Activated CD8-positive, alpha-beta memory T cell treated with anti-CD3 and anti-CD28 coated beads, Interleukin-2, amount 50 U/mL, for 24 hours (primary cell): ENCODE measurements around the gene ADAM11.
"Not testable (repeated sequence)": the region's sequence is repeated elsewhere in the genome, so short reads cannot be mapped to it uniquely, and the experiment has no call there.

Experiments used
- DNase-seq: peaks from one replicate; pipeline ENCODE4 v3.0.0-alpha.2; 2020; ENCODE audit errors: extremely low read depth

ADAM11 gene, protein sequence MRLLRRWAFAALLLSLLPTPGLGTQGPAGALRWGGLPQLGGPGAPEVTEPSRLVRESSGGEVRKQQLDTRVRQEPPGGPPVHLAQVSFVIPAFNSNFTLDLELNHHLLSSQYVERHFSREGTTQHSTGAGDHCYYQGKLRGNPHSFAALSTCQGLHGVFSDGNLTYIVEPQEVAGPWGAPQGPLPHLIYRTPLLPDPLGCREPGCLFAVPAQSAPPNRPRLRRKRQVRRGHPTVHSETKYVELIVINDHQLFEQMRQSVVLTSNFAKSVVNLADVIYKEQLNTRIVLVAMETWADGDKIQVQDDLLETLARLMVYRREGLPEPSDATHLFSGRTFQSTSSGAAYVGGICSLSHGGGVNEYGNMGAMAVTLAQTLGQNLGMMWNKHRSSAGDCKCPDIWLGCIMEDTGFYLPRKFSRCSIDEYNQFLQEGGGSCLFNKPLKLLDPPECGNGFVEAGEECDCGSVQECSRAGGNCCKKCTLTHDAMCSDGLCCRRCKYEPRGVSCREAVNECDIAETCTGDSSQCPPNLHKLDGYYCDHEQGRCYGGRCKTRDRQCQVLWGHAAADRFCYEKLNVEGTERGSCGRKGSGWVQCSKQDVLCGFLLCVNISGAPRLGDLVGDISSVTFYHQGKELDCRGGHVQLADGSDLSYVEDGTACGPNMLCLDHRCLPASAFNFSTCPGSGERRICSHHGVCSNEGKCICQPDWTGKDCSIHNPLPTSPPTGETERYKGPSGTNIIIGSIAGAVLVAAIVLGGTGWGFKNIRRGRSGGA

DNA sequence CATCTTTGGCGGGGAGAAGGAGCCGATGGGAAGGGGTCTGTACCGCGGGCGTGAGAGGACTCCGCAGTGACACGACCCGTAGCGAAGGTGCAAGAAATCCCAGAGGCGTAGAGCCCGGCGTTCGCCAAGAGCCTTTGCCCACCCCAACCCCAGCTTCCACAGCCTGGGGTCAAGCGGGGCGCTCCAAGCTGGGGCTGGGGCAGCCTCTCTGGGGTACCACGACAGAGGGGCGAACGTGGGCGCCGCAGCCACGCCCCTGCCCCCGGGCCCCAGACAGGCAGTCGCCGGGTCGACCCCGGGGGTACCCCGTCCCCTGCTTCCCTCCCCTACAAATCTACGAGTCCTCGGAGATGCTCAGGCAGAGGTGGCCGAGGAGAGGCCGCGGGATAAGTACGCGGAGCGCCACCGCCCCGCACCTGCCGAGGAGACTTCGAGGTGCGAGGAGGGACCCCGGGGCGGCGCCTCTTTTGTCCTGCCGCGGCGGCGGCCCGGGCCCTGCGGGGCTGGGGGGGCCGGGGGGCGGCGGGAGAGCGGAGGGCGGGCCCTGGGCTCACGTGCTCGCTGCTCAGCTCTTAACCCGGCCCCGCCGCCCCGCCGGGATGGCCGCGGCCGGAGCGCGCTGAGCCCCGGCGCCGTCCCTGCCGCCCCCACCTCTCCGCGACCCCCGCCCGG is at the start of gene ADAM11:
Gene ADAM11 (plus strand): TSS at position 575 of the 672 bp plus-strand sequence. CDS start 212 bp downstream, outside the sequence.
- DNase-seq, result no peak

DNA sequence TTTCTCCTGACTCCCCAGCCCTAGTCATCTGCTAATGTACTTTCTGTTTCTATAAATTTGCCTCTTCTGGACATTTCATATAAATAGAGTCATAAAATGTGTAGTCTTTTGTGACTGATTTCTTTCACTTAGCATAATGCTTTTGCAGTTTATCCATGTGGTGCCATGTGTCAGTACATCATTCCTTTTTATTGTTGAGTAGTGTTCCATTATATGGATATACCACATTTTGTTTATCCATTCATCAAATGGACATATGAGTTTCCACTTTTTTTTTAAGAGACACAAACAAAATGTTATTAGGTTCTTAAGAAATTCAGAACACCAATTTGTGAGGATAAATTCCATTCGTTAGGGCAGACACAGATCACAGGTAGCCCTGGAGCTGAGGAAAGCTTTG is 39.3 kb upstream of the ADAM11 start:
- no peak for DNase-seq

DNA sequence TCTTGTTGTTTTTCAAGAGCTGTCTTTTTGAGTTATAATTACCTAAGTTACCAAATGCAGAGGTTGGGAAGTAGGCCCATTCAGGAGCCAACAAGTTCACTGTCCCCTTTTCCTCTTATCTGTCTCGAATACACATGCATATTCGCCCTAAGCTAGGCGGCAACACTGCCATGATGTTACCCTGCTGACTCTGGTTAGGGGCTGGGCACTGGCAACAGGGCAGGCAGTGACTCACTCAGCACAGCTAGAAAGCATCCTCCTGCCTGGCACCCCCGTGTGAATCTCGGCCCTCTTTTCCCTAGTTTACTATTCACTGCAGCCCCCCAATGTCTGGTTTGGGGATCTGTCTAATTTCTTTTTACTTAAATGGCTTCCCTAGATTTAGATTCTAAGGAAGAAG is 36.5 kb upstream of the ADAM11 start:
- DNase-seq, result no peak

DNA sequence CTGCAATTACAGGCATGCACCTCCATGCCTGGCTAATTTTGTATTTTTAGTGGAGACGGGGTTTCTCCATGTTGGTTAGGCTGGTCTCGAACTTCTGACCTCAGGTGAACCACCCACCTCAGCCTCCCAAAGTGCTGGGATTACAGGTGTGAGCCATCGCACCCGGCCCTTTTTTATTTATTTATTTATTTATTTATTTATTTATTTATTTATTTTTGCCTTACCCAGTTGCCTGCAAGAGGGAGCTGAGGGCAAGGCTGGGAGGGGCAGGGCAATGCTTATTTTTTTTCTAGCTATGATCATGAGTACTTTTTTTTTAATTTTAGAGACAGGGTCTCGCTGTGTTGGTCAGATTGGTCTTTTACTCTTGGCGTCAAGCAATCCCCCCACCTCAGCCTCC is 32.7 kb upstream of the ADAM11 start:
- not testable (repeated sequence) for DNase-seq

DNA sequence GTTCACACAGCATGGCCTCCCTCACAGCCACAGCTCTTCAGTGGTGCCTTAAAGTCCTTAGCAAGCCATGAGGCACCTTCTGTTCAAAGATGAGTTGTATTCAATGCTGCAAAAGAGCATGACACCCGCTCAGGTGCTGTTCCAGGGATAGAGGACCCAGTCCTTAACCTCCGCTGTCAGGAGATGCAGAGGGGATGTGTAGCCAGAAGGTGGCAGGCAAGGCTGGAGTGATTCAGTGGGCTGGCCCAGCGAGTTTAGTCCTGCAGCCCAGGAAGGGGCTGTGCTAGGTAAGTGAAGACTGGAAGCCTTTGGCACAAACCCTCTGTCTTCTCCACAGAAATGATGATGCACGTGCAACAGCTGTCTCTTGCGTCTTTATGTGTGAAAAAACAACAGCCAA is 25.0 kb upstream of the ADAM11 start:
- no peak for DNase-seq

DNA sequence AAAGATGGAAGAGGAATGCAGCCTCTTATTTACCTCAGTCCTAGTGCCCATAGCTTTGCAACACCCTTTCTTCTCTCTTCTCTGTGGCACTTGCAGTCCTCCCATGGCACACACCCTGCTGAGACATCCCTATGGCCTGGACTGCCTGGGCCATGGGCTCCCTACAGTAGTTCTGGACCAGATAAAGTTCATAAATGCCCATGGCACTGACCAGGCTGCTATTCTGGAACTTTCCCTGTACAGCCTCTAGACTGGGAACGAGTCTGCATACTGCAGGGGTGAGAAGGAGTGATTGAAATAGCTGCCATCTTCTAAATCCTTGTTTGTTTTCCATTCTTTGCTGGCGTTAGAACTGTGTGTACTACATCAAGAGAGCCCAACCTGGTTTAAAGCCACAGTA is 24.5 kb upstream of the ADAM11 start:
- DNase-seq, result no peak

DNA sequence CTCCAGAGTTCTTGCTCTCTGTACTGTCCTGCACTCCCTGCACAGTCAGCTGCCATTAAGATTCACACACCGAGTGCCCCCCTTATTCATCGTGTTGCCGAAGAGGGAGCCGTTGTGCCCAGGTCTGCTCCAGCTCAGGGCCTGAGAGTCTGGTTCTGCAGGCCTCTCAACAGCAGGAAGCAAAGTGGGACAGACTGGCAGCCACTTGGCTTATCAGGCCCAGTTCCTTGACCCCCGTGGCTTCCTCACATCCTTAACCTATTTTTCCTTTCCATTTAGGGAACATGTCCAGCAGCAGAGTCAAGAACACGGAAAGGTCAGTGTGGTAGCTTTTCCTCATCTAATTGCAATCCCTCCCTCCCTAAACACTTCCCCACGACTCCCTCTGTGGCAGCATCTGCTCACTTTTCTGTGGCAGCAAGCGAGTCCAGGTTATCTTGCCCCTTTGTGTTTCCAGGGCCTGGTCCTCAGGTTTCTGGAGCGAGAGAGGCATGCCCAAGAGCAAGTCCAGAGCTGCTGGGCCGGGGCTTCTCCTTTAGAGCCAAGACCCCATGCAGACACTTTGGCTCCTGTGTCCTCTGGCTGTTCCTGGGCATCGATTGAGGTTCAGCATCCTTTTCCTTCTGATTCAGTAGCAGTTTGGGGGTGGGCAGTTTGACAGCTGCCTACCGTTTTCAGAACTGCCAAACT is 22.1 kb upstream of the ADAM11 start:
- no peak for DNase-seq

DNA sequence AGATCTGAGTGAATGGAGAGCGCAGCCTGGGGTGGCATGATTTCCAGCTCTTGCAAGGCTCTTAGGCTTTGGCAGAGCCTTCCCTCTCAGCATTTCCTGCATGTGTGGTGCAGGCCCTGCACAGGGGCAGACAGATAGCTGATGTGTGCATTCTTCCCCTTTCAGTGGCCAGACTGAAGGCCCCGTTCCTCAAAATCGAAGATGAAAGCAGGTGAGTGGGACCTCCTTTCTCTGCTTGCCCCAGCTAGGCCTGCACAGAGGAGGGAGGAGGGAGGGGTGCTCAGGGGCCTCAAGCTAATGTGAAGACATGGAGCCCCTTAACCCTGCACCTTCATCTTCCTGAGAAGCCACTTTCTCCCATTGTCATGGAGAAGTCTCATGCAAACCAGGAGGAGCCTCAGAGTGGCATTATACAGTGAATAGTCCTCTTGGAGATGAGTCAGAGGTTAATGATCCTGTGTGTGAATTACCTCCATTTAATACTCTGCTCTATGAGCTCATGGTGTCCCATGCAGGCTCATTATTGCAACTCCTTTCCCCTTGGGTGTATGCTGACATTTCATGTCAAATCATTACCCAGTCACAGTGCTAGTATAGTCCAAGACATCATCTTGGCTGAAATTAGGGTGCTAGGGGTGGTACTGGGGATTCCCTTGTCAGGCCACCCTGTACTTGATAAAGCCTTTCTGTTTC is 20.4 kb upstream of the ADAM11 start:
- DNase-seq, result no peak

DNA sequence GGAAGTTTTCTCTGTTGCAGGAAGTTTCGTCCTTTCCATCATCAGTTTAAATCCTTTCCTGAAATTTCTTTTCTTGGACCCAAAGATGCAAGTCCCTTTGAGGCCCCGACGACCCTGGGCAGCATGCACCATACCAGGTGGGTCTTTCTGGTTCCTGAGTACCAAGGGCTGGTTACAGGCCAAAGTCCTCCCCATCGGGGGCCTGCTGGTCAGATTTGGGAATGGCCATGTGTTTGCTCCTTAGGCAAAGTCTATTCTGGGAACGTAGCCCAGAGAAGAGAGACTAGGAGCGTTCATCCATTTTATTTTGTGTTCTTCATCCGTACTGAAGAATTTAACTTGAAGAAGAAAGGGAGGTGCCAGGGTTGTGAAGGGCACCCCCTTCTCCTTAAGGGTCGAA is 17.5 kb upstream of the ADAM11 start:
- no peak for DNase-seq

DNA sequence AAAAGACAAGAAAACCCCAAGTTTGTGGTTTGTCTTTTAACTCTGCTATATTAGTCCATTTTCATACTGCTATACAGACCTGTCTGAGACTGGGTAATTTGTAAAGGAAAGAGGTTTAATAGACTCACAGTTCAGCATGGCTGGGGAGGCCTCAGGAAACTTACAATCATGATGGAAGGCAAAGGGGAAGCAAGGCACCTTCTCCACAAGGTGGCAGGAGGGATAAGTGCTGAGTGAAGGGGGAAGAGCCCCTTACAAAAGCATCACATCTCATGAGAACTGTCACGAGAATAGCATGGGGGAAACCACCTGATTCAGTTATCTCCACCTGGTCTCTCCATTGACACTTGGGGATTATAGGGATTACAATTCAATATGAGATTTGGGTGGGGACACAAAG is 13.5 kb upstream of the ADAM11 start:
- no peak for DNase-seq

DNA sequence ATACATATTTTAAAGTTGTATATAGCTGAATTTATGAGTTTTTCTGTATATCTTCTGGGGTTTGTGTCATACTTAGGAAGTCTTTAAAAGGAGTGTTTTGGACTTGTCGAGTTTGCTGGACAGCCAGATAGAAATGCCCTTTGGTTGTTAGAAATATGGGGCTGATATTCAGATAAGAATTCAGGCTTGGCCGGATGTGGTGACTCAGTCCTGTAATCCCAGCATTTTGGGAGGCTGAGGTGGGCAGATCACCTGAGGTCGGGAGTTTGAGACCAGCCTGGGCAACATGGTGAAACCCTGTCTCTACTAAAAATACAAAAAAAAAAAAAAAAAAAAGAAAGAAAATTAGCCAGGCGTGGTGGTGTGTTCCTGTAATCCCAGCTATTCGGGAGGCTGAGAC is 13.1 kb upstream of the ADAM11 start:
- DNase-seq, result not testable (repeated sequence)

DNA sequence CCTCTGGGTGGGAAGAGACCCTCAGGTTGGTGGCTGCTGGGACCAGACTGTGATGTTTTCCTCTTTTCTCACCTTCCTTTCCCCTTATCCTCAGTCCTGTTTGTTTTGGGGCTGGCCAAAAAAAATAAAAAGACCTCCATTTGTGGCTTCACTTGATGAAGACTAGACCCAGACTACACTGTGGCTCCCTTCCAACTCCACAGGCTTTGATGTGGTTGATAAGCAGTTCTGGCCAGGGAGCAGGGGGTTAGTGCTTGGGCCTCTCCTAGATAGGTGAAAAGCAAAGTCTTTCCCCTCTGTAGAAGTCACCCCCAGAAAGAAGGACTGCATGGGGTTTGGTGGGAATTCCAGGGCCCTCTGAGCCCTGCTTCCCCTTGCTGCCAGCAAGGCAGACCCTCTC is 11.2 kb upstream of the ADAM11 start:
- no peak for DNase-seq

DNA sequence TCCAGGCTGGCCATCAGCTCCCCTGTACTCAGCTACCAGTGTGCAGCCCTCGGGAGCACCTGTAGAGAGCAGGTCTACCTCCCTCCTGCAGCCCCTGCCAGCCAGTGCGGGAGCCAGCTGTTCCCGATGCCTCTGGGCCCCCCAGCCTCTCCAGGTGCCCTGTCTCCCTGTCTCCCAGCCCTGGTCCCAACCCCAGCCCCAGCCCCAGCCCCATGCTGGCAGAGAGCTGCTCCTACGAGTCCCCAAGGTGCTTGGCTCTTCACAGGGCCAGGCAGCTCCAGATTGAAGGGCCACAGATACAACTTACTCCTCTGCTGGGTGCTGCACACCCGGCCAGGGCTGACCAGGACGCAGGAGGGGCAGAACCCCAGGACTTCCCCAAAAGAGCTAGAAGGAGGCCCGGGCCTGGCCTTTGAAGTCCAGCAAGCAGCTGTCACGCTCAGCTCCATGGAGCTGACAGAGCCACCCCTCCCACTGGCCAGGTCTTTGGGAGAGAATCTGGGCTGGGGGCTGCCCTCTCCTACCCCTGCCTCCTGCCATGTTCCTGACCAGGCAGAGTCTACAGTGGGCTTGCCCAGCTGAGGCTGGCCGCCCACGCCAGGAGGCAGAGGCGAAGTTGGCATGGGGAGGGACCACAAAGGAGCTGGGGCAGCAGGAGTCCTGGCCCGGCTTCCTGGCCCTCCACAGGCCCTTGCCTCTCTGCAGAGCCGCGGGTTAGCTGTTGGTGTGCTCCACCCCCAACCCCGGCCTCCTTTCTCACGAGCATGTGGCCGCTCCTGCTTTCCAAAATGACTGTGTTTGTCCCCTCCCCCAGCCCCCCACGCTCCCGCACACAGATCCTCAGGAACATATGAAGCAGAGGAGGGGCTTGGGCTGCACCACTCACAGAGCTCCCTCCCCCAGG is 9.5 kb upstream of the ADAM11 start:
- DNase-seq, result no peak

DNA sequence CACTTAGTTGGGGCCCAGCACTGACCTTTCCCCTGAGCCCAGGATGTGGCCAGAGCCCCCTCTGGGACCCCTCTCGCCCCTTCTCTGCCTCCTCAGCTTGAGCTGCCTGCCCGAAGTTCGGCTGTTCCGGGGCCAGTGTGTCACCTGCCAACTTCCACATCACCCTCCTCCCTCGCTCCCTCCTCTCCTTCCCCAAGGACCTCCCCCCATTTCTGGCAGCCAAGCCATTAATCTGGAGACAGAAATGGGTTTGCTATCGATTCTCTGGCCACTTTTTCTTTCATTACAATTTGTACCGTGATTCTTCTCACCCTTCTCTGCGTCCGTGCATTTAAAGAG is 8.8 kb upstream of the ADAM11 start:
- no peak for DNase-seq

DNA sequence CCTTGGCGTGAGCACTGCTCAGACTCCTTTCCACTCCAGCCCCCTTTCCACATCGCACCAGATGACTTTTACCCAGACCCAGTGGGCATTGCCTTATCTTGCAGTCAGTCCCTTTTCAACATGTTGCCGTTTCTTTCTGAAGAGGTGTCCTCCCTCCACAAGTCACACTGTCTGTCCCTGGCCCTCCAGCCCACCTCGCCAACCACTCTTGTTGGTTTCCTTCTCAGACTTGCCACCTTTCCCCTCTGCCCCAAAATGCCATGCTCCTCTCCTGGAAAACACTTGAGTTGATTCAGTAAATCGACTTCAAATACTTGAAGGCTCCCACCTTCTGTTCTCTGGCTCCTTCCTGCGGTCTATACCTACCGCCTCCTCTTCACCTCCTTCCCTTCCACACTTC is 7.5 kb upstream of the ADAM11 start:
- DNase-seq, result no peak

DNA sequence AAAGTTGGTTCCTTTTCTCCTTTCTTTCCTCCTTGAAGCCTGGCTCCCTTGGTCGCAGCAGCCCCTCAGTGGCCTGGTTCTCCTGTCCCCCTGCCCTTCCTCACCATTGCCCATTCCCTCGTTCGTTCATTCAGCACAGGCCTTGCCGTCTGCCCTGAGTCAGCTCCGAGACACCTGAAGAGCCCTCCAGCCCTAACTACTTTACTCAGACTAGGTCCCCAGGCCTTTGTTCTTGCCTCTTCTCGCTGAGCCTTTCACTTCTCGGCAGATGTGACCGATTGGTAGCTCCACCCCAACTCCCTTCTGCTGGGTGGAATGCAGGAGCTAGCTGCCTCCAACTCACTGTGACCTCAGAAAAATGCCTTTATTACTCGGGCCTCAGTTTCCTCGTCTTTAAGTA is 7.0 kb upstream of the ADAM11 start:
- no peak for DNase-seq

DNA sequence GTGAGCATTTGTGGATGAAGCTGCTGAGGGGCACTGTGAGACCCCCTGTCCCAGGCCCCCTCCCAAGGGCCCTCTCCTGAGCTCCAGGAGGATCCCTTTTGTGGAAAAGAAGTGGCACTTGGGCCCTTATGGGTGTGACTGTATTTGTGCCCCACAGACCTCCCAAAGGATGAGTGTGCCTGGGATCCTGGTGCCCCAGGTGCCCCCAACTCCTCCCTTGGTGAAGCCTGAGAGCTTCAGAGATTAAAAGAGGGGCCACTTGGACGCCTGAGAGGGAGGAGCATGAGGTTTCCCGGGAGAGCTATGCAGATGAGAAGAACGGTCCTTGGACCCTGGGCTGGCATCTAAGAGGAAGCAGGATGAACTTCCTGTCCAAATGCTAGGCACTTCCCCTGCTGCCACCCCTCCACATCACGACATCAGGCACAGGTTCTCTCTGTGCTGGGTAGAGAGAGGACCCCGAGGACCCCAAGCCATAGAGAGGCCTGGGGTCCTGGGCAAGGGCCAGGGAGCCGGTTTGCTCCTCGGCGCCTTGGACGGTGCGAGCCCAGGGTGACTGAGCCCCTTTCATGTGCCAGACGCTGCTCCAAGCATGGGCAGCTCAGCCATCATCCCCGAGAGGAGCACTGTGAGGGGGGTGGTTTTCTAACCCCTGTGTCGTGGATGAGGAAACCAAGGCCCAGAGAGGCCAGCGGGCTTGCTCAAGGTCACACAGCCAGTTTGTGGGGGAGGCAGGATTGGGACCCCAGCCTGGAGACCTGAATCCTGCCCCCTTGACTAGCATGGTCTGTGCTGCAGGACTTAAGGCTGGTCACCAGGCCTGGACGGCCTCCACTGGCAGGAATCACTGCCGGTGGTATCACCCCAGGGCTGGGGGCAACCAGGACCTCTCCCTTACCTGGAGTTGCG is 5.6 kb upstream of the ADAM11 start:
- DNase-seq, result no peak

DNA sequence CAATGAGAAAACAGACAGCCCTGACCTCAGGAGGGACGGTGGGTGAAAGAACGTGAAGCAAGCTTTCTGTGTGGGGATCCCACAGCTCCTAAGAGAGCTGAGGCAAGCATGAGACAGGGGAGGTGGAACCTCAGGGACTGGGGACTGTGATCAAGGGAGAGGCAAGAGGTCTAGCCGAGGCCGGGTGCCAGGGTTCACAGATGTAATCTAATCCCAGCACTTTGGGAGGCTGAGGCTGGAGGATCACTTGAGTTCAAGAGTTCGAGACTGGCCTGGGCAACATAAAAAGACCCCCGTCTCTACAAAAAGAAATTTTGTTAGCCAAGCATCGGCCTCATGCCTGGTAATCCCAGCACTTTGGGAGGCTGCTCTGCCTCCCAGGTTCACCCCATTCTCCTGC is 4.5 kb upstream of the ADAM11 start:
- DNase-seq, result no peak

DNA sequence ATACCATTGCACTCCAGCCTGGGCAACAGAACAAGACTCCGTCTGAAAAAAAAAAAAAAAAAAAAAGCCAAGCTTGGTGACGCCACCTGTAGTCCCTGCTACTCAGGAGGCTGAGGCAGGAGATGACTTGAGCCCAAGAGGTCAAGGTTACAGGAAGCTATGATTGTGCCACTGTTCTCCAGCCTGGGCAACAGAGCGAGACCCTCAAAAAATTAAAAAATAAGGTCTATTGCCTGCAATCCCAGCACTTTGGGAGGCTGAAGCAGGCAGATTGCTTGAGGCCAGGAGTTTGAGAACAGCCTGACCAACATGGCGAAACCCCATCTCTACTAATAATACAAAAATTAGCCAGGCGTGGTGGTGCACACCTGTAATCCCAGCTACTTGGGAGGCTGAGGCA is 3.6 kb upstream of the ADAM11 start:
- DNase-seq, result not testable (repeated sequence)
